NCI-H1436 treated with DMSO at 0.1 percent for 48 hours (cell line): ENCODE results near the gene PRDM5.

ENCODE experiments used
- DNase-seq: peaks from one replicate; lab custom pipeline; 2025; lab: John Stamatoyannopoulos, UW

PRDM5 gene

GRCh38 chr4:120855307-120856001 is 67.1 kb downstream of the PRDM5 start:
- no peak for DNase-seq

- no peak for DNase-seq
Measured at GRCh38 chr4:120853161-120853935, 69.2 kb downstream of the PRDM5 start.

DNA sequence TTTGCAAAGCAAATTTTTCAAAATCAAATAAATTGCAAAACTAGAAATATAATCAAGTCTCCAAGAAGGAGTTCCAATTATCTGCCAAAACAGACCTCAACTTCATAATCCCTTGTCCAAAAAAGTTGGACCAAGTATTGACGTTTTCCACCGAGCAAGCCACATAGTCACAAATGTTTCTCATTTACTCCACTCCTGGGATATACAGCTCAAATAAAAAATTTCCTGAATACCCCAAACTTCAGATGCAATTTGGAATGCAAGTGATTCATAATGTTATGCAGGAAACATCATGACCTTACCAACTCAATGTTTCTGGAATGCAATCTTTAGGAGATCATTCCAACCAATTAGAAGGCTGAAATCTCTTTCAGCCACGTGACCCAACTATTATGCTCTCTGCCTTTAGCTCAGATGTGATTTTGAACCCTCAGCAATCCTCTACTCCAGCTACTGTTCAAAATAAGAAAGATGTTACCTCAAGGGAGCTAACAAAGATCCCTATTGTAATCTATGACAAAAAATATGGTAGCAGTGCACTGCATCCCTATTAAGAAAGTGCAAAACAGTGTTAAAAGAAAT is 72.4 kb downstream of the PRDM5 start:
- no peak for DNase-seq

DNA sequence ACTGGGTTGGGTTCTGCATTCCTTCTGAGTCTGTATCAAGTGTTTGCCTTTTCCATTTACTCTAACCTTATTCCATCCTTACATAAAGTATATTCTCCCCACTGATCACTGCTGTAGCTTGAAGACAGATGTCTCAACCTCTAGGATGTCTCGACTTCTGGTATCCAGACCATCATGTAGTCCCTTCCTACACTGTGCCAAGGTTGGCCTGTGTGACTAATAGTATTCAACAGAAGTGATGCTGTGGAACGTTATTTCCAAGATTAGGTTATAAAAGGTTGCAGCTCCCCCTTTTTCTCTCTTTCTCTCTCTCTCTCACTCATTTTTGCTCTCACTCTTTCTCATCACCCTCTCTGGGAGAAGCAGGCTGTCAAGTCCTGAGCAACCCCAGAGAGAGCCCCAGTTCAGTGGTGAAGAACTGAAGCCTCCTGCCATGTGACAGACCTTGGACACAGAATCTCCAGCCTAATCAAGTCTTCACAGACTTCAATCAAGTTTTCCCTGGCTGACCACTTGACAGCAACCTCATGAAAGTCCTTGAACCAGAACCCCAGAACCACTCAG is 75.4 kb downstream of the PRDM5 start:
- no peak for DNase-seq

- no peak for DNase-seq
Measured at GRCh38 chr4:120844528-120844921, 78.0 kb downstream of the PRDM5 start.

GRCh38 chr4:120843849-120844527 is 78.5 kb downstream of the PRDM5 start:
- no peak for DNase-seq

GRCh38 chr4:120842031-120842430 is 80.5 kb downstream of the PRDM5 start:
- DNase-seq: no peak

- DNase-seq: no peak
Measured at GRCh38 chr4:120841580-120841979, 80.9 kb downstream of the PRDM5 start.

GRCh38 chr4:120839974-120840751 is 82.4 kb downstream of the PRDM5 start:
- DNase-seq: no peak

- DNase-seq: no peak
Measured at GRCh38 chr4:120839334-120839973, 83.1 kb downstream of the PRDM5 start.

DNA sequence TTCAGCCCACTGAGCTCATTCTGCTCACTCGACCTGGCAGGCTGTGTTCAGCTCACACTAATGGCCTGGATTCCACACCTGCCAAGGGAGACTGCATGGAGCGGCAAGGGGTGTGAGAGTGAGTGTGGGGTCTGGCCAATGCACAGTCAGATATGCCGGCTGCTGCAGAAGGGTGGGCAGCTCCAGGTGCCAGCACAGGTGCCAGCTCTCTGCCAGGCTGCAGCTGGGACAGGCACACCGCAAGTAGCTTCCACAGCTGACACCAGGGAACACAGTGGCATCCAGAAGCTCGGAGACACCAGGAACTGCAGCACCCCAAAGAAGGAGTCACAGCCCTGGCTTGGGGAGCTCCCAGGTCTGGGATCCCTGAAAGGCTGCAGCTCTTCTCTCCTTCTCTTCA is 83.7 kb downstream of the PRDM5 start:
- DNase-seq: no peak

GRCh38 chr4:120837656-120838055 is 84.9 kb downstream of the PRDM5 start:
- no peak for DNase-seq

DNA sequence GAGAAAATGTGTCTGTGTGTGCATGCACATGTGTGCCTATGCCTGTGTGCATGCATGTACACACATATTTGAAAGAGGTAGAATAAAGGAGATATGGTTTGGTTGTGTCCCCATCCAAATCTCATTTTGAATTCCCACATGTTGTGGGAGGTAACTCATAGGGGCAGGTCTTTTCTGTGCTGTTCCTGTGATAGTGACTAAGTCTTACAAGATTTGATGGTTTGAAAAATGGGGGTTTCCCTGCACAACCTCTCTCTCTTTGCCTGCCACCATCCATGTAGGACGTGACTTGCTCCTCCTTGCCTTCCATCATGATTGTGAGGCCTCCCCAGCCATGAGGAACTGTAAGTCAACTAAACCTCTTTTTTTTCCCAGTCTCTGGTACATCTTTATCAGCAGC is 87.2 kb downstream of the PRDM5 start:
- DNase-seq: no peak

DNA sequence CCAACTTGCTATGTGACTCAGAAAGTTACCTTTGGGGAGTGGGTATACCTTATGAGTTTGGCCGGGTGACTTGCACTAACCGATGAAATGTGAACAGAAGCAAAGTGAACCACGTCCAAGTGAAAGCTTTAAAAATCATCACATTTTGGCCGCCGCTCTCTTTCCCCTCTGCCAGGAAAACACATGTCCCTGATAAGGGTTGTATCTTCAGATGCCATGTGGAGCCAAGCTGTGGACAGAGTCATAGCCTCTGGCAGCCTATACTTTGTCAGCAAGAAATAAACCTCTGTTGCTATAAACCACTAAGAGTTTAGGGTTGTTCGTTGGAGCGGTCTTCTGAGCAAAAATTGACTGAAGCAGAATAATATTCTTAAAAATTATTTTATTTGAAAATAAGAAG is 92.3 kb downstream of the PRDM5 start:
- no peak for DNase-seq

DNA sequence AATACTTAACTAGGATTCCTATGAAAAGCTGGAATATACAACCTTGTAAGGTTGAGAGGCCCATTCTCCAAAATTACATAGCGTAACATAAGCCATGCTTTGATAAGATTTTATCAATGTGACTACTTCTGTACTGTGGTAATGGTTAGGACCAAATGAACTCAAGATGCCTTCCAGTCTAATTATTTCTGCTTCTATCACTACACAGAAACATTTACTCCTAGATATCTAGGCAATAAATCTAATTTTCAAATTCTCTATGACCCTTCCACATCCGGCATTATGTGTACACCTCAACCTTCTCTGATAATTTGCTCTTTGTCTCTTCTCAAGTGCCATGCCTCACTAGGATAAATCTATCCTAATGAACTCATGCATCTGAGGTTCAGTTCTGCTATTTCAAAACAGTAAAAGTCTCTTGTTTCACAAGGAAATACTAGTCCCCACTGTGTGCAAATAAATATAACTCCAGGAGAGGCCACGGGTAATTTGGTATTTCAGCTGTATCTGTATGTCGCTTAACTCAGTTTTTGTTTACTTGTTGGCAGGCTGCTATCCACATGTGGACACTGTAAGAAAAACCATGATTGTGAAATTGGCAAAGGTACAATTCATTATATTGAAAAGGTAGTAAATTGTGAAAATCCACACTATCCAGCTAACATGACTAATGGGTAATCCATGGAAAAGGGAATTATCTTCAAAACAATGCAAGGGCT is 93.3 kb downstream of the PRDM5 start:
- DNase-seq: no peak

- DNase-seq: no peak
Measured at GRCh38 chr4:120826853-120827252, 95.7 kb downstream of the PRDM5 start.

GRCh38 chr4:120826449-120826848 is 96.1 kb downstream of the PRDM5 start:
- no peak for DNase-seq

DNA sequence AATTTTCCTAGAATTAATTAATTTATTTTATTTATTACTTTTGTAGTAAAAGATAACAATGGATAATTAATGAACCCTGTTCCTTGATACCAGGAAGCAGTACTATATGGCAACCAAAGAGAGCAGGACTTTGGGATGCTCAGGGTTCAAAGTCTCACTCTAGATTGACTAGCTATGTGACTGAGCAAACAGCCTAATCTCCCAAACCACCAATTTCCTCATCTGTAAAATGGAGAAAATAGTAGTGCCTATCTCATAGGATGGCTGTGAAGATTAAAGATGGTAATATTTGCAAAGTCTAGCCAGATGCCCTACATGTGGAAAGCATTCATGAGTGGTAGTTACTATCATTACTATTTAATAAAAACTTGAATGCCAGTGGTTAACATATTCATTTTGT is 97.6 kb downstream of the PRDM5 start:
- DNase-seq: no peak

GRCh38 chr4:120821977-120822376 is 100.5 kb downstream of the PRDM5 start:
- no peak for DNase-seq

- no peak for DNase-seq
Measured at GRCh38 chr4:120821029-120821428, 101.5 kb downstream of the PRDM5 start.
